Keratinocyte (primary cell): ENCODE results near the gene HLTF.

Source experiments
- EZH2 ChIP-seq: IDR thresholded peaks from one replicate; pipeline ENCODE4 v1.6.1; 2012; ENCODE audit warnings: inconsistent platforms, mild to moderate bottlenecking, low read length, moderate library complexity
- TF ChIP-seq, protein P1 (sequence below), 3 experiments: IDR thresholded peaks in 1 of 3; conservative IDR thresholded peaks in 1 of 3; optimal IDR thresholded peaks in 1 of 3; 2 replicates in 2 of 3; 3 replicates in 1 of 3; pipeline versions ENCODE3 to v1.5.1; 2011; ENCODE audit warnings: low read length in 3 of 3, mild to moderate bottlenecking in 3 of 3, moderate library complexity in 2 of 3, control low read depth in 1 of 3, inconsistent platforms in 1 of 3; ENCODE audit not compliant: insufficient read depth in 2 of 3; ENCODE audit errors: extremely low read depth in 1 of 3

- TF ChIP-seq, protein P1, sequence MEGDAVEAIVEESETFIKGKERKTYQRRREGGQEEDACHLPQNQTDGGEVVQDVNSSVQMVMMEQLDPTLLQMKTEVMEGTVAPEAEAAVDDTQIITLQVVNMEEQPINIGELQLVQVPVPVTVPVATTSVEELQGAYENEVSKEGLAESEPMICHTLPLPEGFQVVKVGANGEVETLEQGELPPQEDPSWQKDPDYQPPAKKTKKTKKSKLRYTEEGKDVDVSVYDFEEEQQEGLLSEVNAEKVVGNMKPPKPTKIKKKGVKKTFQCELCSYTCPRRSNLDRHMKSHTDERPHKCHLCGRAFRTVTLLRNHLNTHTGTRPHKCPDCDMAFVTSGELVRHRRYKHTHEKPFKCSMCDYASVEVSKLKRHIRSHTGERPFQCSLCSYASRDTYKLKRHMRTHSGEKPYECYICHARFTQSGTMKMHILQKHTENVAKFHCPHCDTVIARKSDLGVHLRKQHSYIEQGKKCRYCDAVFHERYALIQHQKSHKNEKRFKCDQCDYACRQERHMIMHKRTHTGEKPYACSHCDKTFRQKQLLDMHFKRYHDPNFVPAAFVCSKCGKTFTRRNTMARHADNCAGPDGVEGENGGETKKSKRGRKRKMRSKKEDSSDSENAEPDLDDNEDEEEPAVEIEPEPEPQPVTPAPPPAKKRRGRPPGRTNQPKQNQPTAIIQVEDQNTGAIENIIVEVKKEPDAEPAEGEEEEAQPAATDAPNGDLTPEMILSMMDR (optimal IDR thresholded peaks at IDR 0.05 in 1 of 3, IDR thresholded peaks at IDR 0.05 in 1 of 3, conservative IDR thresholded peaks at IDR 0.05 in 1 of 3; ENCODE audit: extremely low read depth in 1 of 3, insufficient read depth in 2 of 3, low read length in 3 of 3): no peak
- TF ChIP-seq EZH2: no peak
These were observed 66.8 kb downstream of the HLTF start for GRCh38 chr3:149019580-149019979.
